Right forelimb (tissue), 1 donor: ENCODE measurements around the gene SENP1.

Source experiments
- DNase-seq: peaks from one replicate; pipeline ENCODE4 v3.0.0-alpha.2; 2018

SENP1 gene

GRCh38 chr12:48110691-48111311 lies 4.9 kb upstream of the SENP1 start:
- no peak for DNase-seq

GRCh38 chr12:48109424-48109823 lies 3.5 kb upstream of the SENP1 start:
- no peak for DNase-seq

DNA sequence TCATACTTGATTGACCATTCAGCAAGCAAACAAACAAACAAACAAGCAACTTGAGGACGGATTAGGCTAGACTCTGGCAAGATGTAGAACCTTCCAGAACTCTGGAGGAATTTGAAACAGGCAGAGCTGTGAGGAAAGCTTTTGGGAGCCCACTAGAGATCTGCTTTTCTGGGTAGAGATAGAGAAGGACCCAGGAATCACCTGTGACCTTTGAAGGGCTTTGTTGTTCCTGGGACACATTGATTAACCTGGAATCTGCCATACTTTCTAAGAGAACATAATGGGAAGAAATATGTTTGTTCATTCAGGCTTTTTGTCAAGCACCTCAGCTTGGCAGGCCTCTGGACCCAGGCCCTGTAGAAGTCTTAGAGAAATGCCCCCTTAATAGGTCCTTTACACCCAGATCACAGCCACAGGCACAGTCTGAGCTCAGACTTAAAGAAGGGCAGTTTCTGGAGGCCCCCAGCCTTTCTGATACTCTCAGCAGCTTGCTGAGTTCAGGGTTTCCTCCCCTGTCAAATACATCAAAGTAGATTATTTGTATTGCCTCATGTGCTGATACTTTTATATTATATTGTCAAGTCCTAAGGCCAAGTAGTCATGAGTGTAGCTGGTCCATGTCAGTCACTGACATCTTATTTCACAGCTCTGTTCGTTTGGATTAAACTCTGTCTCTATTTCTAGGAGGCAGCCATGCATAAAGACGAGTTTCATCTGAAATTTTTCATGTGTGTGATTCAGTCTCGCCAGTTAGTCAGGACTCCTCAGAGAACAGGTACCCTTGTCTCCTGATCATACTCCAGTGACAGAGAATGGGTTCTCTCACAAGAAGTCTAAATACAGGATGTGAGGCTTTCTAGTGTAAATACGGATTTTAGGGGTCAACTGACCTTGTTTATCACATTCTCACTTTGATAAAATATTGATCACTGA lies 1.1 kb upstream of the SENP1 start:
- DNase-seq, result no peak

DNA sequence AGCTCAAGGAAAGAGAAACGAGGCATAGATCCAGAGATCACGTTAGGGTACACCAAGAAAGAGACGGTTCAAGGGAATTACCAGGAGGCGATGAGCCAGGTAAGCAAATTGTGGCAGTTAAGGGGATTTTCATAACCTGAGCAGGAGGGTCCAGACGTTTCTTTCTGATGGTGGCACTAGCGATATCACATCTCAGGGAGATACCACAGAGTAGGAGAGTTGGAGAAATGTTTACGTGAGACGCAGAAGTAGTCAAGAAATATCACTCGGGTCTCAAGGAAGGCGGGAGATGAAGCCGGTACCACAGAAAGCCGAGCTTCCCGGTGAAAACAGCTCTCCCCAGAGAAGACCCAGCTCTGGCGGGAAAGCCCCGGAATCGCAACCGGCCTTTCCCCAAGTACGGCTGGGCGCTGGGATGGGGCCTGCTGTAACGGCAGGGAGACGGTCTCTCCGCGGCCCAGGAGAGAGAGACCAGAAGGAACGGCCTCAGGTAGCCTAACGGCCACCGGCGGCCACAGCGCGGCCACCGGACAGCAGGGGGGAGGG lies 485 bp downstream of the SENP1 start:
- DNase-seq, result no peak

GRCh38 chr12:48104531-48104930 lies 1.3 kb downstream of the SENP1 start:
- no peak for DNase-seq

- DNase-seq, result no peak
Observed at GRCh38 chr12:48092611-48093010, 13.3 kb downstream of the SENP1 start.

GRCh38 chr12:48086327-48086726 lies 19.6 kb downstream of the SENP1 start:
- no peak for DNase-seq

DNA sequence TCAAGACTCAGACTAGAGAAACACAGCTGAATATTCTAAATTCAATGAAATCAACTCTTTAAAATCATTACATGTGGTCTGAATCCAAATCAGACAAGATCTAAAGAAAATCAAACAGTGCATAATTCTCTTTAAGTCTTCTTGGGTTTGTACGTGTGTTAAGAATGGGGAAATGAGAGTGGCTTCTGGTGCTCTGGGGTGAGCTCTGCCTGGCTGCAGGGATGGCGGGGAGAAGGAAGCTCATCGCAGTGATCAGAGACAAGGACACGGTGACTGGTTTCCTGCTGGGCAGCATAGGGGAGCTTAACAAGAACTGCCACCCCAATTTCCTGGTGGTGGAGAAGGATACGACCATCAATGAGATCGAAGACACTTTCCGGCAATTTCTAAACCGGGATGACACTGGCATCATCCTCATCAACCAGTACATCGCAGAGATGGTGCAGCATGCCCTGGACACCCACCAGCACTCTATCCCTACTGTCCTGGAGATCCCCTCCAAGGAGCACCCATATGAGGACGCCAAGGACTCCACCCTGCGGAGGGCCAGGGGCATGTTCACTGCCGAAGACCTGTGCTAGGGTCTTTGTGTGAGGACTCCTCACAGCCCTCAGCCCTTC lies 20.9 kb downstream of the SENP1 start:
- no peak for DNase-seq

DNA sequence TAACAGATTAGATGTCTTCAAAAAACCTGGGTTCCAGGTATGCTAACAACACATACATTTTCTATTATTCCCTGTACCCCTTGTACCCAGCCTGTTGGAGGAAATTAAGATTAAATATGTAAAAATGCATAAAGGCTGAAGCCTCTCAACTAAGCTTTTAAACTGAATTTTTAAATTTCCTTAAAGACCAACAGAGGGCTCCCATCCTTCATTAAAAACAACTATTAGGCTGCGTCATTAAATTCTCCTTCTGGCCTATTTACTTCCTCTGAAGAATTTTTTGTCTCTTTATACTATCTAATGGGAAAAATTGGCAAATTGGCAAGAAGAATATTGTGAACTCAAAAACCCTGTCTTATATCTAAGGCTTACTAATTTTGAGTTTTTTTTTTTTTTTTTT lies 21.8 kb downstream of the SENP1 start:
- no peak for DNase-seq

GRCh38 chr12:48080821-48081220 lies 25.1 kb downstream of the SENP1 start:
- no peak for DNase-seq

- no peak for DNase-seq
Observed at GRCh38 chr12:48080285-48080684, 25.6 kb downstream of the SENP1 start.

- no peak for DNase-seq
Observed at GRCh38 chr12:48078901-48079300, 27.0 kb downstream of the SENP1 start.

DNA sequence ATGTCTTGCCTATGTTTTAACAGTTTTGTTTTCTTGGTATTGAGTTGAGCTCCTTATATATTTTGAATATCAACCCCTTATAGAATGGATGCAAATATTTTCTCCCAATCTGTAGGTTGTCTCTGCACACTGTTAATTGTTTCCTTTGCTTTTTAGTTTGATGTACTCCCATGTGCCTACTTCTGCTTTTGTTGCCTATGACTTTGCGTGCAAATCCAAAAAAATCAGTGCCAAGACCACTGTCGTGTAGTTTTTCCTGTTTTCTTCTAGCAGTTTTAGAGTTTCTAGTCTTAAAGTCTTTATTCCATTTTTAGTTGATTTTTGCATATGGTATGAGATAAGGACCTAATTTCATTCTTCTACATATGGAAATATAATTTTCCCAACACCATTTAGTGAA lies 28.8 kb downstream of the SENP1 start:
- no peak for DNase-seq

- no peak for DNase-seq
Observed at GRCh38 chr12:48075832-48076231, 30.0 kb downstream of the SENP1 start.

DNA sequence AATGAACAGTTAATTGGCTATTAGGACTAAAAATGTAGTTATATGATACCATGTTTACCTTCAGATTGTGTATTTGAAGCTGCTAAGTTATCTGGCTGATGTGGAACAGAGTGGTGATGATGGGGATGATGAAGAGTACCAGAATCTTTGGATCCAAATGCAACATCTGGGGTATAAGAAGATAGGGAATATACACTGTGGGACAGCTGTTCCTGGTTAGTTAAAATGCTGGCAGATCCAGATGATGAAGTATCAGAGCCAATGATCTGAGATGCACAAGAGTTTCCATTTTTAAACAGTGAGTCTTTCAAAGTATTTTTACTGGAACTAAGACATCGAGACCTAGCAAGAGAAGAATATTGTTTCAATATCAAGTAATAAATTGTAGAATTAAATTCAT lies 31.6 kb downstream of the SENP1 start:
- no peak for DNase-seq

GRCh38 chr12:48072266-48072665 lies 33.6 kb downstream of the SENP1 start:
- DNase-seq, result no peak

DNA sequence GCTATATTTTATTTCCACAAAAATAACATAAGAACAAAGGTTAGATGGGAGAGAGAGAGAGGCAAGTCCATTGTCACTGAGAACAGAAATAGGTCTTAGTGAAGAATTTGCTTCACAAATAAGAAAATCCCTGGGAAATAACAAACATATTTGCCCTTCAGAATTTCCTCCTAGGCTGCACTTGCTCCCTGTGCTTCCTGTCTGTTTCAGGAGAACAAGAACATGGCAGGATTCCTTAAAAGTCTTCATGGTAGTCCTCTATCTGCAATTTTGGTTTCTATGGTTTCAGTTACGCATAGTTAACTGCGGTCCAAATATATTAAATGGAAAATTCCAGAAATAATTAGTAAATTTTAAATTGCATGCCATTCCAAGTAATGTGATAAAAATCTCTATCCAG lies 34.1 kb downstream of the SENP1 start:
- DNase-seq, result no peak

DNA sequence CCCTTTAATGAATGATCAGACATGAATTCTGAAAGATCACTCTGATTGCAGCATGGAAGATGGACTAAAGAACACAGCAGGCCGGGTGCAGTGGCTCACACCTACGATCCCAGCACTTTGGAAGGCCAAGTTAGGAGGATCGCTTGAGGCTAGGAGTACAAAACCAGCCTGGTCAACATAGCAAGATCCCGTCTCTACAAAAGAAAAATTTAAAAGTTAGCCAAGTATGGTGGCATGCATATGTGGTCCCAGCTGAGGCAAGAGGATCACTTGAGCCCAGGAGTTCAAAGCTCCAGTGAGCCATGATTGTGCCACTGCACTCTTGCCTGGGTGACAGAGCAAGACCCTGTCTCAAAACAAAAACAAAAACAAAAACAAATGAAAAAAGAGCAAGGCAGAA lies 35.1 kb downstream of the SENP1 start:
- DNase-seq, result no peak

DNA sequence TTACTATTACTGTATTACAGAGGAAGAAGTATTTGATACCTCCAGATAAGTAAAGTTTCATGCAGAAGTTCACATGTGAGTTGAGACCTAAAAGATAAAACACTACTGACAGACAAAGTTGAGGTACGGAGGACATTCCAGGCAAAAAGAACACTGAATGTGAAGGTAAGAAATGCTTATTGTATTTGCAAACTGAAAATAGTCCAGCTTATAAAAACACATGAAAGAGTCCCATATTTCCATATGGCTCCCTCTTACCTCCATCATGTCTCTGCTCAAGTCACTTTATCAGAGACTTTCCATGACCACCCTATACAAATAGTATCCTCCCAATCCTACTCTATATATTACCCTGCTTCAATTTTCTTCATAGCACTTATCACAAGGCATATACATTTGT lies 35.8 kb downstream of the SENP1 start:
- DNase-seq, result no peak

GRCh38 chr12:48069241-48069640 lies 36.6 kb downstream of the SENP1 start:
- DNase-seq, result no peak

DNA sequence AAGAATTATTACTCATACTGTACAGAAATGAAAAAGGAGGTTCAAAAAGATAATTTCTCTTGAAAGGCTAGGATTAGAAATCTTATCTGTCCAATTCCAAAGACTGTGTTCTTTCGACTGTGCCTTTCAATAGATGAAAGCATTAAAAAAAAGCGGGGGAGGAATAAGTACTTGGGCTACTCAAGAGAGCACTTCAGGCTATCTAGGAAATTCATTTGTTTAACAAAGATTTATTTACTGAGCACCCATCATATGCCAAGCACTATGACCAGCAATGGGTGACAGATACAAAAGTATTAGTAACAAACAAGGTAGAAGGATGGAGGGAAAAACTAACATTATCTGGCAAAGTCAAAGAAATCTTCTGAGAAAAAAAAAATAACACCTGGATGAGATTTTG lies 37.4 kb downstream of the SENP1 start:
- no peak for DNase-seq

- DNase-seq, result no peak
Observed at GRCh38 chr12:48067250-48067938, 38.5 kb downstream of the SENP1 start.

DNA sequence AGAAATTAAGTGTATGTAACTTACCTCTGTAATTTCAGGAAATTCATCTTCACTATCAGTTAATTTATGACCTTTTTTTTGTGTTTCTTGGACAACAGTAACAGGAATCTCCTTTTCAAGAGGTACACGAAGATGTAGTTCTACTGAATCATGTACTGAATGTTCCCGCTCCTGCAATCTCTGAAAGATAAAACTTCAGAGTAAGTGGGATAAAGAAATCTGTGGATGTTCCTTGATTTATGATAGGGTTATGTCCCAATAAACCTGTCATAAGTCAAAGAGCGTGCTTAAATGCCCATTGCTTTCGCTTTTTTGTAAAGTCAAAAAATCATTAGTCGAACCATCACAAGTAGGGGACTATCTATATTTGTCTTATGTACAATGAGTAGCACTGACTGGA lies 40.8 kb downstream of the SENP1 start:
- no peak for DNase-seq
